Colon (tissue), 2 donors: ENCODE results near the gene CMTM3.
"Not testable (repeated sequence)": the region's sequence is repeated elsewhere in the genome, so short reads cannot be mapped to it uniquely, and the experiment has no call there.

ENCODE experiments used
- FAIRE-seq: peaks from 2 replicates; lab custom pipeline; 2012; peaks lifted over from hg19 to GRCh38; lab: Jason Lieb, UNC
- donor health status: control.
- donor health status: control.

CMTM3 gene, protein sequence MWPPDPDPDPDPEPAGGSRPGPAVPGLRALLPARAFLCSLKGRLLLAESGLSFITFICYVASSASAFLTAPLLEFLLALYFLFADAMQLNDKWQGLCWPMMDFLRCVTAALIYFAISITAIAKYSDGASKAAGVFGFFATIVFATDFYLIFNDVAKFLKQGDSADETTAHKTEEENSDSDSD

DNA sequence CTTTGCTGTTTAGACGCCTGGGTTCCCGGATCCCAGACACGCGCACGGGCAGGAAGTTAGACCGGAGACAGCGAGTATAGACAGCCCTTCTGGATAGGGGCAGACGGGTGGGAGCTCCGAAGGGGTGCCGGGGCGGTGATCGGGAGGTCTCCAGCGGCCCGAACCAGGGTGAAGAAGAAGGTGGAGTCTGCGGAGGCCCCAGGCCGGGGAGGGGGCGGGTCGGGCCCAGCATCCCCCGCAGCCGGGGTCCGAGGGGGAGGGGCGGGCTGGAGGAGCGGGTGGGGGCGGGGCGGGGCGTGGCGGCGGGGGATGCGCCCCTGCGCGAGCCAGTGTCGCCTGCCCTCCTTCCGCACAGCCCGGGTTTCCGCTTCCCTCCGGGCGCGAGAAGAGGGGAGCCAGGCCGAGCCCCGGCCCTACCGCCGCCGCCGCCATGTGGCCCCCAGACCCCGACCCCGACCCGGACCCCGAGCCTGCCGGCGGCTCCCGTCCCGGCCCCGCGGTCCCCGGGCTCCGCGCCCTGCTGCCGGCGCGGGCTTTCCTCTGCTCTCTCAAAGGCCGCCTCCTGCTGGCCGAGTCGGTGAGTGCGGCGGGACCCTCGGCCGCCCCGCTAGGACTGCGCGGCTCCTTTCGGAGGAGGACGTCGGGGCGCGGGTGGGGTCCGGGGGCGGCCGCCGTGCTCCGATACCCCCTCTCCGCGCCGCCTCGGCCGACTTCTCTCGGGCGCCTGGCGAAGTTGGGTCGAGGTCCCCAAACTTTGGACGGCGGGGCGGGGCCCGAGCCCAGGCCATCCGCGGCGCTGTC is at the start of gene CMTM3:
TSS of gene CMTM3 (plus strand) at position 329 of the 801 bp plus-strand sequence. CDS start at position 431, 102 bp downstream.
- no peak for FAIRE-seq

DNA sequence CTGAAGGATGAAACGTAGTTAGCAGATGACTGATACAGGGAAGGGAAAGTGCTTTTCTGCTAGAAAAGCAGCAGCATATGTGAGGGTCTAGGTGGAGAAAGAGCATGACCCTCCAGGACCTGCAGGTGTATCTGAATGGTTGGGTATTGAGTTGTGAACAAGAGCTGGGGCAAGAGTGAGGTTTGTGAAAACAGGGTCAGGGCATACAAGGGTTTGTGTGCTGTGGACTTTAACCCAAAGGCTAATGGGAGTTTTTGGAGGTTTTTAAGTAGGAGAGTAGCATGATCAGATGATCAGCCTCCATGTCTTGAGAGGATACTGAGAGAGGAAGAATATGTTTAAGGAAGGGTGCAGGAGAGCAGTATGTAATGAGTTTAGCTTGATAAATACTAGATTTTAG is 44.4 kb upstream of the CMTM3 start:
- no peak for FAIRE-seq

DNA sequence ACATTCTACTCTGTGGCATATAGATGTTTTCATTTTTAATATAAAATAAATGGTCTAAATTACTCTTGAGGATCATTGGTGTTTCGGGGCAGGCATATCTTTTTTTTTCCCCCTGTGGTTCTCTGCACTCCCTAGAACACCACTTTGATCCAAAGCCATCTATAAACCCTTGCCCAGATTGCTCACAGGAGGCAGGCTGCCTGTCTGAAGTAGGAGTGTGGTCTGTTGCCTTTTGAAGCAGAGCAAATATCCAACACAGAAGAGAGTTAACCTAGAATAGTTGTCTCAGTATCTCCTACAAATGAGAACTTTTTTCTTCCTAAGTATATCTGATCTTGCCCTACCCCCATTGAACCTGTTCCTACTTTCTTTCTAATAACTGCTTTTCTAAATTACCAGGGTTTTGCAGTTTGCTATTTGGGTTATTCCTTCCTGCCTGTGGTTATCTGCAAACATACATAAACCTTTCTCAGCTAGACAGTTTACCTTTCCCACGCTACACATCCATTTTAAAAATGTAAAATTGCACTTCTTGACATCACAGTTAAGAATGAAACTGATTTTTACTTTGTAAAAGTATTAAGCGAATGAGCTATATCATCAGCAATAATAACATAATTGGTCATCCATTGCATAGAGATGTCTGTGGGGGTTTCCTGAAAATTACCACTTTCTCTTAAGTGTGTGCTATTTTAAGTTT is 43.0 kb upstream of the CMTM3 start:
- no peak for FAIRE-seq

GRCh38 chr16:66562409-66562808 is 42.1 kb upstream of the CMTM3 start:
- no peak for FAIRE-seq

DNA sequence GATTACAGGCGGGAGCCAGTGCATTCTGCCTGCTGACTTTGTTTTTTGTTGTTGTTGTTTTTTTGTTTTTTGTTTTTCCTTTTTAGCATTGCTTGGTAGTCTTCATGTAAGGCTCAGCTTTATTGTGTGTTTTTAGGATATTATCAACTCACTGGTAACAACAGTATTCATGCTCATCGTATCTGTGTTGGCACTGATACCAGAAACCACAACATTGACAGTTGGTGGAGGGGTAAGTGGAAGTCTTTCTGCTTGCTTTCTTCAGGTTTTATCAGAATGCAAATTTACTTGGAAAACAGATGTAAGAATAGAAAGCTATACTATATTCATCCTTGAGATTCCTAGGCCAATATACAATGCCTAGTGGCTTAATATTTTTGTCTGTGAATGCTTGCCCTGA is 41.5 kb upstream of the CMTM3 start:
- FAIRE-seq: no peak

- FAIRE-seq: no peak
Measured at GRCh38 chr16:66563574-66564334, 40.8 kb upstream of the CMTM3 start.

- no peak for FAIRE-seq
Measured at GRCh38 chr16:66566051-66566901, 38.2 kb upstream of the CMTM3 start, which contains the start of gene CMTM1. Gene CMTM1, plus strand, starts transcription at chr16:66566439. Its CDS starts 75 bp downstream, at chr16:66566514.

DNA sequence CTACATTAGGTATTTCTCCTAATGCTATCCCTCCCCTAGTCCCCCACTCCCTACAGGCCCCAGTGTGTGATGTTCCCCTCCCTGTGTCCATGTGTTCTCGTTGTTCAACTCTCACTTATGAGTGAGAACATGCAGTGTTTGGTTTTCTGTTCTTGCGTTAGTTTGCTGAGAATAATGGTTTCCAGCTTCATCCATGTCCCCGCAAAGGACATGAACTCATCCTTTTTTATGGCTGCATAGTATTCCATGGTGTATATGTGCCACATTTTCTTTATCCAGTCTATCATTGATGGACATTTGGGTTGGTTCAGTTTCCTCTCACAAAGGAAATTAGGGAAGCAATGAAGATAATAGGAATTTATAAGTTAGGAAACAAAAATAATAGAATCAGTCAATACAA is 37.2 kb upstream of the CMTM3 start:
- not testable (repeated sequence) for FAIRE-seq

GRCh38 chr16:66568355-66568754 is 36.1 kb upstream of the CMTM3 start:
- no peak for FAIRE-seq

GRCh38 chr16:66569131-66569530 is 35.4 kb upstream of the CMTM3 start:
- peak; percentile 10 for FAIRE-seq

GRCh38 chr16:66569827-66570405 is 34.6 kb upstream of the CMTM3 start:
- no peak for FAIRE-seq

DNA sequence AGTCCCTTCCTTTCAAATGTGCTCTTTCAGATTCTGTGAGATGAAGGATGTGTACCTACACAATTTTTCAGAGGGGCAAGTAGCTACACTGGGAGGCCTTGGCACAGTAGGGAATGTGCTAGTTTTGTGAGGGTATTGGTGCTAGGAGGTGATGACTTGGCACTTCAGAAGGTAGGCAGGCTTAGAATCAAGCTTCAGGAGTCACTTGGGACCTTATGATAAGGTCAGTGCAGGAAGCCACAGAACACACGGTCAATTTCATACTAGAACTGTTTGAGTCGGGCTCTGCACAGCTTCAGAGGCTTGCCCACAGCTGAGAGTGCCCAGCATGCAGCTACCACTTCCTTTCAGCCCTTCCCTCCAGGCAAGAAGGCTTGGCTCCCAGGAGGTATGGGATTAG is 32.1 kb upstream of the CMTM3 start:
- no peak for FAIRE-seq

DNA sequence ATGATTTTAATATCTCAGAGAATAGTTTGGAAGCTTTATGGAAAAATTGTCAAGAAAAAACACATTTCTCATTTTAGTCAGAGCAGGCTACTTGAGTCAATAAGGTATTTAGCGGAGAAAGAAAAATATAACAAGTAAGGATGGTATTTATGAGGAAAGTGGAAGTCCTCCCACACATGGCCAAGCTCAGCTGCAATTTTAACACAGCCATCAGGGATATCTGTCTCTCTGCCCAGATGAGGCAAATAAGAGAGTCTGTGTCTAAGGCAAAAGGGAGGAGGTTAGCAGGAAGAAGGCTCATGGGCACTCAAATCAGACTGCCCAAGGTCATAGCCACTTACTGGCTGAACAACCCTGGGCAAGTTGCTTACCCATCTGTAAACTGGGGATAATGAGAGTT is 30.4 kb upstream of the CMTM3 start:
- no peak for FAIRE-seq

DNA sequence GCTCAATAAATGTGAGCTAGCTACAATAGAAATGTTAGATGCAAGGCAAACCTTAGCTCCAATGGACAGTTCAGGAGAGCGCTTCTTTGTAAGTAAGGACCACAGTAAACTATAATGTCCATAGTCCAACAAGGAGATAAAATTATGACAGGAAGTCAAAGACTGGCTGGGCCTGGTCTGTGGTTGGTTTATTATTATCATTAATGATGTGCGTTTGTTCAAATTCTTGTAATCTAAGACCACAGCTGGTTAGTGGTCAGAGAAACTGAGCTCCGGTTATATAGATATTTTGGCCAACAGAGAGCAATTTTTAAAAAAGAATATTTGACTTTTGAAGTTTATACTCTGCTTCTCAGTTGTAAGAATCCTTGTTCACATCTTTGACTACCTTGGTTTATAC is 30.0 kb upstream of the CMTM3 start:
- no peak for FAIRE-seq

GRCh38 chr16:66575060-66575459 is 29.4 kb upstream of the CMTM3 start:
- no peak for FAIRE-seq

- FAIRE-seq: no peak
Measured at GRCh38 chr16:66576296-66576695, 28.2 kb upstream of the CMTM3 start.

DNA sequence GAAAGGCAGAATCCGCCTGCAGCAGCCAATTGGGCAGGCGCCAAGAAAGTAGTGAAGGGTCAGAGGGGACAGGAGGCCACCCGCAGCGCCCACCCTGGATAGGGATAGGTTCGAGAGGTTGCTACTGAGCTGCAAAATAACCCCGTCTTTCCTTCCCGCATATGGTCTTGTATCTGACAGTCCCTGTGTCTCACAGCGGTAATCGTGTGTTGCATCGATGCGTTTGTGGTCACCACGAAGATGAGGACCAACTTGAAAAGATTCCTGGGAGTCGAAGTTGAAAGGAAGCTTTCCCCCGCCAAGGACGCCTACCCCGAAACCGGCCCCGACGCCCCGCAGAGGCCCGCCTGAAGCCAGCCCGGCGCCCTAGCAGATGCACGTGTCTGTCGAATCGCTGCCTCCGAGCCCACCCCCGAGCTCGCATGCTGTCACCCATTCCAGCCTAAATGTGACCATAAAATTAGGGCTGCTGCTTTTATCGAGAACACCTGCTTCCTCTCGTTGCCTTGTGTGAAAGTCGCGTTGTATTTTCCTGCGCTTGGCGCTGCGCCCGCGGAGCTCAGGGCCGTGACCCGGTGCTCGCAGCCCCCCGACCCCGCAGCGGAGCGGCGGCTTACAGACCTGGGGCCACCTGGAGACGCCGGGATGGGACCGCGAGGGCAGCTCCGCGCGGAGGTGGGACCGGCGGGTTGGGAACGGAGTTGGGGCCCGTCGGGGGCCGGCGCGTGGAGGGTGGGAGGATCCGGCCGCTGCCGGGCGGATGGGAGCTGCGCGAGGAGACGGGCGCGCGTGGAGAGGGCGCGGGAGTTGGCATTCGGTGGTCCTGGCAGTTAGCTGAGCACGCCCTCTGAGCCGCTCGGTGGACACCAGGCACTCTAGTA is 25.6 kb upstream of the CMTM3 start, which contains the start of gene CMTM2:
TSS of gene CMTM2 (plus strand) at position 813 of the 881 bp plus-strand sequence. CDS start 145 bp downstream, outside the sequence.
- no peak for FAIRE-seq

DNA sequence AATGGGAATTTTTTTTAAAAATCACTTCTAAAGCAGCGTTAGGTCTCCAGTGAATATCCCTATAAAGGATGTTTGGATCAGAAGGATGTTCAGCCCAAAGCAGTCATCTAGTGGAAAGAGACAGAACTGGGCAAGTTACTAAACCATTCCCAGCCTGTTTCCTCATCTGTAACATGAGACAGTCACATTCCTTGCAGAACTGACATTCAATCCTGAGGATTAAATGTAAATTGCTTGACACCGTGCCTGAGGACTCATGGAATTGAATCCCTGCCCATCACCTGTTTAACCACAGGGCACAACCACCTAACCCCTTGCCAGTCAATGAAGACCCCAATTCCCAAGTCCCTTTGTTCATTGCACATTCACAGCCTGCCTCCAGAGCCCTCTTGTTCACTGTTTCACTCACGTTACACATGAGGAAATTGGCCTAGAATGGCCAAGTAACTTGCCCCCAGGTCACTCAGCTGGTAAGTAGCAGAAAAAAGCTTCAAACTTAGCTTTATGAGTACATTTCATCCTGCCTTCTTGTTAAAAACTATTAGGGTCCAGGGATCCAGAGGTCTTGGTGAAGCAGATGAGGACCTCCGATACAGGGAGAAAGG is 23.8 kb upstream of the CMTM3 start:
- FAIRE-seq: no peak

DNA sequence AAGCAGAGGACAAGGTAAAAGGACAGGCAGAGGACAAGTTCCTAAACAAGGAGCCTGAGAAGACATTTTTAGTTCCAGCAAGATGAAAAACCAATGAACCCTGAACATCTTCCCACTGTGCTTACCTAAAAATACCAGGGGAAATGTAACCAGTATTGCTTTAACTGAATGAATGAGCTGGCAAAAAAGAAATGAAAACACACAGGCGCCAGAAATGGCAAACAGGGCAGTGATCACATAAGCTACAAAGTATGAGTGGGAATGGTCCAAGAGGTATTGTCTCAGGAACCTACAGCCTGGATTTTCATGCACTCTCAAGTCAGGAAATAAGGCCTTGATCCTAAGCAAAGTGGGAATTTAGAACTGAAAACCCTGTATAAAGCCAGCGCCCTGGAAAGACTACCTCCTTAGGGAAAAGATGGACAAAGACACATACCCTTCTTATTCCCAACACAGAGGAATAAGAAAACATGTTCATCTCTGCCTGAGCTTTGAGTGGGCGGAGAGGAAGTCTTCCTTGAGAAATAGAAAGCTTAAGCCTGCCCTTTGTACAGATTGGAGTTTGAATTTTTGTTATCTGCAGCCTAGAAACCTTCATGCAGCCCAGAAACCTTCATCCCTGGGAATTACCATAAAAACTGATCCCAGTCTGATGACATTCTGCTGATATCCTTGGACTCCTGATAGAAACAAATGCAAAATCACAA is 23.1 kb upstream of the CMTM3 start:
- FAIRE-seq: no peak
